H1 (cell line): ENCODE data around the gene SFR1. TPM values are rescaled to one million over a fixed set of nuclear protein-coding genes. Genes with fewer than 3 reads are reported as not detected.

Experiments
- CTCF ChIA-PET: fragments of 300-600 bp; sonication (Branson Sonifier 250); formaldehyde crosslinking; loops from one replicate; lab custom pipeline; 2021; ENCODE audit not compliant: partially characterized antibody; lab: Charles Lee
- POLR2A ChIA-PET: fragments of 300-600 bp; sonication (Branson Sonifier 250); formaldehyde crosslinking; loops from one replicate; lab custom pipeline; 2021; ENCODE audit warnings: inconsistent platforms; ENCODE audit not compliant: partially characterized antibody; lab: Charles Lee
- DNase-seq, 2 experiments: peaks; one replicate each; pipeline versions ENCODE4 v3.0.0 to v3.0.0-alpha.2; 2010 to 2022; ENCODE audit warnings: low spot score in 2 of 2, low read depth in 1 of 2, mixed read lengths in 1 of 2
- FAIRE-seq: peaks from 2 replicates; lab custom pipeline; 2011; peaks lifted over from hg19 to GRCh38; lab: Jason Lieb, UNC
- H2AFZ ChIP-seq: 2 replicates; pipeline ENCODE4 v1.8.1; 2012; ENCODE audit warnings: low read length, inconsistent platforms
- H2AK5ac ChIP-seq: 2 replicates; pipeline ENCODE4 v1.6.1; 2013; ENCODE audit warnings: low read depth, low read length
- H2BK120ac ChIP-seq: replicated peaks from 2 replicates; pipeline ENCODE3; 2013; ENCODE audit warnings: low read depth, low read length, inconsistent platforms
- H2BK12ac ChIP-seq: 2 replicates; pipeline ENCODE4 v1.6.1; 2013; ENCODE audit warnings: low read depth, low read length
- H2BK15ac ChIP-seq: 2 replicates; pipeline ENCODE4 v1.6.1; 2013; ENCODE audit warnings: low read length
- H2BK20ac ChIP-seq: 2 replicates; pipeline ENCODE4 v1.6.1; 2013; ENCODE audit warnings: low read length
- H2BK5ac ChIP-seq: 2 replicates; pipeline ENCODE4 v1.6.1; 2013; ENCODE audit warnings: low read depth, low read length
- H3K14ac ChIP-seq: 2 replicates; pipeline ENCODE4 v1.6.1; 2013; ENCODE audit warnings: inconsistent platforms; ENCODE audit not compliant: insufficient read length
- H3K18ac ChIP-seq: 2 replicates; pipeline ENCODE4 v1.6.1; 2013; ENCODE audit warnings: low read length; ENCODE audit errors: extremely low read depth
- H3K23ac ChIP-seq: 2 replicates; pipeline ENCODE4 v1.6.1; 2013; ENCODE audit warnings: inconsistent platforms; ENCODE audit not compliant: insufficient read length
- H3K23me2 ChIP-seq: 2 replicates; pipeline ENCODE4 v1.6.1; 2013; ENCODE audit warnings: low read depth, low read length
- H3K27ac ChIP-seq: 2 replicates; pipeline ENCODE4 v1.6.1; 2011; ENCODE audit warnings: low read depth, low read length, inconsistent platforms
- H3K27me3 ChIP-seq, 4 experiments: replicated peaks in 1 of 4; 1 replicate in 1 of 4; 2 replicates in 3 of 4; pipeline versions ENCODE4 v1.6.1 to v1.8.1; 2011 to 2013; ENCODE audit warnings: low read length in 3 of 4, mild to moderate bottlenecking in 3 of 4, inconsistent platforms in 2 of 4, mixed read lengths in 2 of 4, moderate library complexity in 1 of 4; ENCODE audit not compliant: control insufficient read depth in 3 of 4, insufficient read depth in 3 of 4; ENCODE audit errors: extremely low read depth in 1 of 4
- H3K36me3 ChIP-seq, 4 experiments: 2 replicates each; pipeline versions ENCODE4 v1.6.1 to v1.8.1; 2011 to 2013; ENCODE audit warnings: mild to moderate bottlenecking in 4 of 4, low read length in 3 of 4, moderate library complexity in 2 of 4, control low read depth in 1 of 4, inconsistent platforms in 1 of 4; ENCODE audit not compliant: insufficient read depth in 4 of 4, control insufficient read depth in 2 of 4
- H3K4ac ChIP-seq: replicated peaks from 2 replicates; pipeline ENCODE3; 2013; ENCODE audit warnings: low read length, low read depth, mixed read lengths, inconsistent platforms; ENCODE audit not compliant: insufficient read length
- H3K4me1 ChIP-seq, 4 experiments: replicated peaks in 1 of 4; 1 replicate in 1 of 4; 2 replicates in 3 of 4; pipeline versions ENCODE4 v1.6.1 to v1.8.1; 2011 to 2013; ENCODE audit warnings: low read length in 3 of 4, inconsistent platforms in 2 of 4, mixed read lengths in 1 of 4; ENCODE audit not compliant: insufficient read depth in 4 of 4, control insufficient read depth in 3 of 4
- H3K4me2 ChIP-seq, 2 experiments: 2 replicates each; pipeline versions ENCODE4 v1.6.1 to v1.8.1; 2011 to 2013; ENCODE audit warnings: low read depth in 2 of 2, low read length in 2 of 2, control low read depth in 1 of 2, inconsistent platforms in 1 of 2, mild to moderate bottlenecking in 1 of 2; ENCODE audit not compliant: insufficient read depth in 1 of 2
- H3K4me3 ChIP-seq, 4 experiments: fragments of 200-600, 300-600 bp in 1 of 4; sonication (generic), shearing (Covaris generic), sonication (Bioruptor Twin) in 1 of 4; 2 replicates each; pipeline versions ENCODE4 v1.5.1 to v1.8.1; 2011 to 2016; ENCODE audit warnings: low read length in 4 of 4, low read depth in 3 of 4, control low read depth in 2 of 4, inconsistent platforms in 2 of 4, mild to moderate bottlenecking in 2 of 4, mixed read lengths in 1 of 4, moderate library complexity in 1 of 4; ENCODE audit not compliant: insufficient read depth in 2 of 4; ENCODE audit errors: extremely low read depth in 1 of 4
- H3K56ac ChIP-seq: replicated peaks from 2 replicates; pipeline ENCODE3; 2013; ENCODE audit warnings: low read depth, mild to moderate bottlenecking, mixed read lengths, low read length, inconsistent platforms; ENCODE audit not compliant: insufficient read length
- H3K79me1 ChIP-seq: 2 replicates; pipeline ENCODE4 v1.6.1; 2013; ENCODE audit warnings: low read depth, low read length, control low read depth
- H3K79me2 ChIP-seq, 2 experiments: 2 replicates each; pipeline versions ENCODE4 v1.6.1 to v1.8.1; 2012 to 2013; ENCODE audit warnings: low read length in 2 of 2, mild to moderate bottlenecking in 2 of 2, inconsistent platforms in 1 of 2; ENCODE audit not compliant: insufficient read depth in 2 of 2, control insufficient read depth in 1 of 2
- H3K9ac ChIP-seq, 4 experiments: replicated peaks in 1 of 4; 1 replicate in 1 of 4; 2 replicates in 3 of 4; pipeline versions ENCODE4 v1.6.1 to v1.8.1; 2011 to 2013; ENCODE audit warnings: low read depth in 3 of 4, low read length in 3 of 4, control low read depth in 2 of 4, mild to moderate bottlenecking in 2 of 4, moderate library complexity in 2 of 4, inconsistent platforms in 1 of 4; ENCODE audit errors: extremely low read depth in 1 of 4
- H3K9me3 ChIP-seq, 2 experiments: 2 replicates each; pipeline versions ENCODE4 v1.6.1 to v1.8.1; 2012 to 2013; ENCODE audit warnings: mild to moderate bottlenecking in 2 of 2, moderate library complexity in 2 of 2, control low read depth in 1 of 2, inconsistent platforms in 1 of 2, low read depth in 1 of 2, low read length in 1 of 2, mixed read lengths in 1 of 2; ENCODE audit not compliant: insufficient read depth in 2 of 2
- H4K20me1 ChIP-seq, 2 experiments: replicated peaks in 1 of 2; 2 replicates each; pipeline versions ENCODE3 to v1.8.1; 2011 to 2013; ENCODE audit warnings: inconsistent platforms in 2 of 2, low read length in 2 of 2, mild to moderate bottlenecking in 1 of 2; ENCODE audit not compliant: insufficient read depth in 2 of 2, control insufficient read depth in 1 of 2
- H4K5ac ChIP-seq: 2 replicates; pipeline ENCODE4 v1.6.1; 2013; ENCODE audit warnings: low read length, low read depth, mixed read lengths, inconsistent platforms; ENCODE audit not compliant: insufficient read length
- H4K8ac ChIP-seq: 2 replicates; pipeline ENCODE4 v1.8.0; 2013; ENCODE audit warnings: mild to moderate bottlenecking, moderate library complexity, low read length, inconsistent platforms; ENCODE audit not compliant: insufficient read depth; ENCODE audit errors: extremely low read depth
- H4K91ac ChIP-seq: replicated peaks from 2 replicates; pipeline ENCODE3; 2013; ENCODE audit warnings: low read length, mixed read lengths, inconsistent platforms; ENCODE audit not compliant: insufficient read length
- ASH2L ChIP-seq: fragments of 200-600, 300-600 bp; sonication (generic); IDR thresholded peaks from one replicate; pipeline ENCODE4 v1.7.1; 2017; ENCODE audit warnings: low read length
- CREB1 ChIP-seq: IDR thresholded peaks from 2 replicates; pipeline ENCODE4 v1.6.1; 2012; ENCODE audit warnings: inconsistent platforms
- CTBP2 ChIP-seq: IDR thresholded peaks from 2 replicates; pipeline ENCODE4 v1.7.0; 2011; ENCODE audit warnings: borderline replicate concordance, mild to moderate bottlenecking, moderate library complexity, mixed read lengths, low read length; ENCODE audit not compliant: insufficient read depth, insufficient read length
- GTF2F1 ChIP-seq: IDR thresholded peaks from 2 replicates; pipeline ENCODE4 v1.6.1; 2012; ENCODE audit warnings: low read depth, low read length, improper control_type of control experiment, borderline replicate concordance
- MAFK ChIP-seq: IDR thresholded peaks from 2 replicates; pipeline ENCODE4 v1.6.1; 2012; ENCODE audit warnings: low read depth, mild to moderate bottlenecking, improper control_type of control experiment, low read length
- NANOG ChIP-seq: IDR thresholded peaks from 2 replicates; pipeline ENCODE4 v1.6.1; 2011; ENCODE audit warnings: low read length, low read depth, mild to moderate bottlenecking, inconsistent platforms; ENCODE audit not compliant: insufficient read depth, poor library complexity, severe bottlenecking
- RNF2 ChIP-seq: fragments of 200-900, 300-1000 bp; sonication (generic); IDR thresholded peaks from 2 replicates; pipeline ENCODE4 v1.7.1; 2016; ENCODE audit warnings: borderline replicate concordance, low read depth, mild to moderate bottlenecking, antibody characterized with exemption, low read length; ENCODE audit not compliant: poor library complexity, severe bottlenecking; ENCODE audit errors: missing control alignments
- SIRT6 ChIP-seq: IDR thresholded peaks from one replicate; pipeline ENCODE4 v1.7.1; 2012; ENCODE audit warnings: low read length, inconsistent platforms
- SP2 ChIP-seq: IDR thresholded peaks from 2 replicates; pipeline ENCODE4 v1.6.1; 2012; ENCODE audit warnings: mild to moderate bottlenecking, low read length, inconsistent platforms
- SUZ12 ChIP-seq: fragments of 200-600 bp; sonication (generic); IDR thresholded peaks from 2 replicates; pipeline ENCODE4 v1.6.1; 2012; ENCODE audit warnings: mild to moderate bottlenecking, inconsistent platforms, low read length, moderate library complexity, mixed read lengths
- TAF1 ChIP-seq: IDR thresholded peaks from 2 replicates; pipeline ENCODE4 v1.6.1; 2011; ENCODE audit warnings: mild to moderate bottlenecking, low read depth, low read length
- TAF7 ChIP-seq: optimal IDR thresholded peaks from 2 replicates; pipeline ENCODE3; 2011; ENCODE audit warnings: low read depth, mild to moderate bottlenecking, inconsistent platforms, low read length, moderate library complexity, borderline replicate concordance
- TEAD4 ChIP-seq: IDR thresholded peaks from 2 replicates; pipeline ENCODE4 v1.6.1; 2012; ENCODE audit warnings: low read depth, low read length, inconsistent platforms, mixed read lengths
- WGBS, 2 experiments: shearing (Covaris generic) in 1 of 2; methylation state at CpG; one replicate each; pipeline versions ENCODE4 v1.1.6 to v1.1.7; 2013 to 2015; ENCODE audit warnings: low lambda C conversion rate in 2 of 2, mixed read lengths in 2 of 2, inconsistent platforms in 1 of 2, low coverage in 1 of 2, missing lambda C conversion rate in 1 of 2; ENCODE audit not compliant: insufficient replicate concordance in 2 of 2, insufficient coverage in 1 of 2, insufficient read length in 1 of 2; ENCODE audit errors: extremely low coverage in 1 of 2, missing lambda C conversion rate in 1 of 2; 5-methylcytosine and 5-hydroxymethylcytosine counted together
- polyA plus RNA-seq, 7 experiments: library from polyadenylated mRNA; depleted of rRNA in 3 of 7; stranded (reverse) in 5 of 7; unstranded in 2 of 7; fragments of >200 nt in 5 of 7; fragments of 200-250 nt in 2 of 7; gene quantifications; 1 replicate in 5 of 7; 2 replicates in 1 of 7; 4 replicates in 1 of 7; pipeline versions ENCODE4 v1.2.1 to v1.2.3, GENCODE V29; 2011 to 2013; ENCODE audit warnings: missing spikeins in 2 of 7, mixed read lengths in 2 of 7
- total RNA-seq: library from RNA; stranded (reverse); fragmentation: NEBNext Ultra II Directional; extraction: Animal tissue kit (Norgen Biotek cat#: 25700); gene quantifications from 2 replicates; pipeline ENCODE4 v1.2.1, GENCODE V29; 2021

The SFR1 gene
- total and polyA plus RNA-seq, 2 of the 8 experiments (the other 6 are each of a cell fraction or from before 2014, with no cell fraction given) = 3.4 to 7.7 TPM

DNA sequence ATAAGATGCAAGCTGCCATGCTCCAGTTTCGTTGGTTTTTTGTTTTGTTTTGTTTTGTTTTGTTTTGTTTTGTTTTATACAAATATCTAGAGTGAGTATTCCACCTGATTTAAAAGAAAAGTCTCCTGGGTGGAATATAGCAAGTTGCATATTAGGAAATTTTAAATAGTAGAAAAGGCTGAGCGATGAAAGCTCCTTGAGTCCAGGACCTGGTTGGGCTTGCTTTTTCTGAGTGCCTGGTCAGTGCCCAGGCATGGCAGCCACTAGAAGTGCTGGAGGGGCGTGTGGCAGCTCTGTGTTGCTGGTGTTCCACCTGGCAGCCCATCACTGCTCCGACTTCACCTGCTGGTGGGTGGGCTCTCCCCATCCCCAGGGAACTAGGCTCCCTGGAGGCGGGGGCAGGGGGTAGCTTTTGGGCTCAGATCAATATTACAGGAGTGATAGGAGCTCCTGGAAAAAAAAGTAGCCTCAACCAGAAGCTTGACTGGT lies 44.3 kb upstream of the SFR1 start:
- H3K4ac ChIP-seq = no peak overlapping the region
- H2BK15ac ChIP-seq = no peak overlapping the region
- no peak overlapping the region for H3K4me3 ChIP-seq
- H2BK12ac ChIP-seq = peak overlapping the region; percentile 52; the same call in 1 of the 2 replicates
- CTCF ChIA-PET = interaction anchor here (1.0 to 3.2 kb wide), 6 partner anchors 18 to 74 kb away, joined by 3 to 16 read pairs (median 4); partner anchors contain the start of gene SFR1
- H3K36me3 ChIP-seq = no peaks in the 10 kb centered on the region
- 0 out of 2 replicates have a peak overlapping the region, but pooled peaks have one; percentile 56 for H2AFZ ChIP-seq
- POLR2A ChIA-PET = interaction anchor here (1.0 to 2.7 kb wide), 5 partner anchors 10 to 191 kb away, joined by 3 to 13 read pairs (median 4); partner anchors contain the start of genes GSTO2 and SFR1
- WGBS, 2 experiments = 85% methylated on average over 5 of the region's 5 CpGs; no CpG with 5 or more reads in 1 of the 2 experiments
- no peak for FAIRE-seq
- no peak overlapping the region for H4K8ac ChIP-seq
- H2BK5ac ChIP-seq = no peak overlapping the region; the same call in 1 of the 2 replicates
- no peak overlapping the region for H4K5ac ChIP-seq
- H3K9me3 ChIP-seq = no peaks in the 10 kb centered on the region
- no peaks in the 10 kb centered on the region for H3K79me2 ChIP-seq
- no peaks in the 10 kb centered on the region for H3K79me1 ChIP-seq
- H3K23me2 ChIP-seq = no peaks in the 10 kb centered on the region
- H2BK20ac ChIP-seq = peak overlapping the region; percentile 81
- H3K14ac ChIP-seq = no peak overlapping the region
- H3K9ac ChIP-seq = no peak overlapping the region
- H3K4me1 ChIP-seq = peaks cover 6 to 11% (median 9%) of the 10 kb centered on the region in 4 experiments
- H3K27me3 ChIP-seq = no peaks in the 10 kb centered on the region
- peak overlapping the region in 1 of 2 experiments; percentile 47; a peak in 2 of 4 replicates for H3K4me2 ChIP-seq
- no peak overlapping the region for H4K91ac ChIP-seq
- no peak overlapping the region for H3K27ac ChIP-seq
- peak in 1 of 2 experiments; percentile 42 for DNase-seq
- no peak overlapping the region for H3K23ac ChIP-seq
- H2AK5ac ChIP-seq = no peak overlapping the region
- H4K20me1 ChIP-seq = no peaks in the 10 kb centered on the region
- peak overlapping the region; percentile 39; the same call in 1 of the 2 replicates for H3K18ac ChIP-seq
- peak overlapping the region; percentile 28 for H2BK120ac ChIP-seq
- no peak overlapping the region for H3K56ac ChIP-seq
- TF ChIP-seq RNF2 (no peak), MAFK (no peak), CREB1 (no peak), ASH2L (no peak), TEAD4 (no peak), SP2 (no peak), GTF2F1 (no peak), CTBP2 (no peak), SIRT6 (no peak), NANOG (no peak), SUZ12 (no peak), TAF7 (no peak), TAF1 (no peak)
